Body of pancreas (tissue), 4 donors: ENCODE measurements around the gene ASPN.

Source experiments
- CTCF ChIP-seq, 7 experiments: fragments of 450-650 bp in 4 of 7; fragments of 200-600 bp in 3 of 7; sonication (generic) in 3 of 7; IDR thresholded peaks; one replicate each; pipeline ENCODE4 v1.5.1; 2016 to 2019; ENCODE audit warnings: antibody characterized with exemption in 7 of 7
- POLR2A ChIP-seq, 3 donors: fragments of 450-650 bp; IDR thresholded peaks; one replicate each; pipeline ENCODE4 v1.6.1; 2016; ENCODE audit warnings: antibody characterized with exemption in 3 of 3, mild to moderate bottlenecking in 2 of 3

GRCh38 chr9:92422611-92423338 lies 59.5 kb downstream of the ASPN start:
- TF ChIP-seq POLR2A (IDR thresholded peaks at IDR 0.05) (no peak), CTCF (IDR thresholded peaks at IDR 0.05) (no peak)
